Measurements from ENCODE around the gene MRPL2.
"Not testable (repeated sequence)": the region's sequence is repeated elsewhere in the genome, so short reads cannot be mapped to it uniquely, and the experiment has no call there.

Gene MRPL2

GRCh38 chr6:43052225-43052841 is 6.9 kb downstream of the MRPL2 start:
- no peak for DNase-seq

DNA sequence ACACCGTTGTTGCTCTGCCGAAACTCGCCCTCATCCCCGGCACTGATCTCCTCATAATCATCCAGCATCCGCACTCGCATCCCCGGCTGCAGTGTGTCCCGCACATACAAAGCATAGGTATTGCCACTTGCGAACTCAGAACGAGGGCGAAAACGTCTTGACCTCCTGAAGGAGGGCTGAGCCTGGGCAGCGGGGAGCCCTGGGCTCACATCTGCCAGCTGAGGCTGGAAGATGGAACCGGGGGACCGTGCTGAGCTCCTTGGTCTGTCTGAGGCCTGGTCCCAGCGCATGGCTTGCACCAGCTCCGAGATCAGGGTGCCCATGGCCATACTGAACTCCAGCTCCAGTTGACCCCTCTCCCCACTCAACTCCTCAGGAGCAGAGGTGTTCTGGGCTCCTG is 8.3 kb downstream of the MRPL2 start:
- no peak for DNase-seq

DNA sequence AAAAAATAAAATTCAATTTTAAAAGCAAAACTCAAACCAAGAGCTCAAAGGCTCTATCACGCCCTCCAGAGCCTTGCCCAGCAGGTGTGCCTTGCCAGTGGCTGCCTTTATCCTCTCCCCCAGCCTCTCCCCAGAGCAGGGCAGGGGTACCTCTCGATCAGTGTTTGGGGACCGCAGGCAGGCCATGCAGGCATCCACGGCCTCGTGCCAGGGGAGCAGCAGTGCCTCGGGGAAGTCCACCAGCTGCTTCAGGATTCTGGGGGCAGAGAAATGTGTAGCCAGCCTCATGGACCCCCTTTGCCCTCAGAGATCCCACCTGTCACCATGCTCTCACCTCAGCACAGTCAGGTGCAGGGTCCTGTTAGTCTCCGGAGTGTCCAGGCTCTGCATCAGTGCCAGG is 11.2 kb downstream of the MRPL2 start:
- no peak for DNase-seq

DNA sequence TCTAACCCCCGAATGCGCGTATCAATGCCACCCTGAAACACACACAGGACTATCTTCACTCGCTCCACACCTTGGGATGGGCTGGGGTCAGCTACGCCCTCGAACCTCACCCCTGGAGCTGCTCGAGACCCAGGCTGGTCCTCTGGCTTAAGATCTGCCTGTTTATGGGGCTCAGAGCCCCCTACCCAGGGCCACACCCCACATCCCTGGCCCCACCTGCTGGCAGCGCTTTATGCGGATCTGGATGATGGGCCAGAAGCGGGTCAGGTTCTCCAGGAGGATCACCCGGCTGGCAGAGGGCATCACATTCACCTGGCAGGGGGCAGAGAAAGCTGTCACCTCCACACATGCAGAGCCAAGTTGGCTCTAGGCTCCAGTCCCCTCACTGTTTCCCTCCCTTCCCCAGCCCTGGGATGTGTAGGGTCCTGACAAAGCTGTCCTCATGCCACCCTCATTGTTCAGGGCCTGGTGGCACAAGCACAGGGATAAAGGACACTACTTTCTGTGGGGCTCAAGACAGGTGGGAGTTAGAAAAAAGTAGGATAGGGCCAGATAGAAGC is 13.8 kb downstream of the MRPL2 start:
- DNase-seq, result no peak

DNA sequence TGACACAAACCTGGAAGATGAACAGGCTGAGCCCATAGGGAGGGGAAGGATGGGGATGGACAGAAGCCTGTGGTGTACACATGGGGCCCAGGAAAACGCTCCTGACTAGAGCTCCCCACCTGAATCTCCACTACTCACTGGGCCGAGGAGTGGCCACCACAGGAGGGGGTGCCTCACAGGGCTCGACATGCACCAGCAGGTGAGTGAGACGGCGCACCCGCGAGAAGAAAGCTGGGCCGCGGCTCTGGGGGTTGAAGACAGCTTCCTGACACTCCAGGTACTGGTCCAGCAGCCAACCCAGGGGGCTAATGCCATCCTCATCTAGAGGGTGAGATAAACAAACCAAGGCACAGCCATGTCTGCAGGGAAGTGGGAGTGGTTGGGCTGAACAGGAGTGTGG is 15.9 kb downstream of the MRPL2 start:
- no peak for DNase-seq

DNA sequence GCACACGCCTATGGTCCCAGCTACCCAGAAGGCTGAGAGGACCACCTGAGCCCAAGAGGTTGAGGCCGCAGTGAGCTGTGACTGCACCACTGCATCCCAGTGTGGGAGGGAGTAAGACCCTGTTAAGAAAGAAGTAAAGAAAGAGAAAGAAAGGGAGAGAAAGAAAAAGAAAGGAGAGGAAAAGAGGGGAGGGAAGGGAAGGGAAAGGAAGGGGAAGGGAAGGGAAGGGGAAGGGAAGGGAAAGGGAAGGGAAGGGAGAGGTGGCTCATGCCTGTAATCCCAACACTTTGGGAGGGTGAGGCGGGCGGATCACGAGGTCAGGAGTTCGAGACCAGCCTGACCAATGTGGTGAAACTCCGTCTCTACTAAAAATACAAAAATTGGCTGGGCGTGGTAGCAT is 17.8 kb downstream of the MRPL2 start:
- DNase-seq, result not testable (repeated sequence)

GRCh38 chr6:43040542-43041257 is 18.5 kb downstream of the MRPL2 start:
- no peak for DNase-seq

DNA sequence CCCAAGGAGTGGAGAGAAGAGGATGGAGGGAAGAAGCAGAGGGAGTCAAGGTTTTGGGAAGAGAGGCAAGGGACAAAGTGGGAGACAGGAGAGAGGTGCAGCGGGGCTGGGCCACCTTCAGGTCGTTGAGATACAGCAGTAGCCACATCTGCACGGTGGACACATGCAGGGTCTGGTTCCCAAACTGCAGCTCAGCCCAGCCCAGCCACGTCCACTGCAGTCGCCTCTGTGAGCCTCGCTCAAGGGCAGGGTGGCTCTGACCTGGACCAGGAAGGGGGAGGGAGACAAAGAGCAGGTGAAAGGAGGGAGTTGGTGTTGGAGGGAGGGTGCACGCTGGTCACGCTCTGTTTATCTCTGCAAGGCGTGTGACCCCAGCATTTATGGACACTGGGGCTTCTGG is 20.5 kb downstream of the MRPL2 start:
- no peak for DNase-seq

DNA sequence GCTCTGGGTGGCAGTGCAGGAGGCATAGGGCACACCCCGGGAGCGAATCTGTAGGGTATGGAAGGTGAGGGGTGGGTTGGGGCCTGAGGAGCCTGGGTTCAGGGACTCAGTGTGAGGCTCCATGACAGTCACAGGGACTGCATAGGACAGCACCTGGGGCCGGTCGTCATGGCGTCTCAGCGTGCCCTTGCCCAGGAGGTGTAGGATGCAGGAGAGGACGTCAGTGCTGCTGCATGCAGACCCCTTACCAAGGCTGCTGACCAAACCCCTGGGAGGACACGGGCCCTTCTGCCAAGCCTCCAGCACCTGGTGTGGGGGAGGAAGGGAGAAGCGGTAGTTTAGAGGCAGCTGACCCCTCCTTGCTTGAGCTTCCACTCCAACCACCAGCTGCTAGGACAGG is 21.5 kb downstream of the MRPL2 start:
- no peak for DNase-seq

DNA sequence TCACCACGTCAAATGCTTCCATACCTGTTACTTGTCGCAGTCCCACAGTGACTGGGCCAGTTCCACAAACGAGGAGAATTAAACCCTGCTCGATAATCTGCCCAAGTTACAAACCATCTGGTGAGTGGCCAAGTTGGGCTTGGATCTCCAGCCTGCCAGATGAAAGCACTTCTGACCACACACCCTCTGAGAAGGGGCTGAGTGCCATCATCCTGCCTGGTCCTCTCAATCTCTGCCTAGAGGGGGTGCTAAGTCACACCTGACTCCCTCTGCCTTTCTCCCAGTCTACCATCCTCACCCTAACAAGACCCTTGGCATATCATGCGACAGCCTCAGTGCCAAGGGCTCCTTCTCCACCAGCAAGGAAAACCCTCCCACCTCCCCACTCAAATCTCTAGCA is 22.0 kb downstream of the MRPL2 start:
- DNase-seq, result no peak

- no peak for DNase-seq
Measured at GRCh38 chr6:43036712-43037111, 22.5 kb downstream of the MRPL2 start.

DNA sequence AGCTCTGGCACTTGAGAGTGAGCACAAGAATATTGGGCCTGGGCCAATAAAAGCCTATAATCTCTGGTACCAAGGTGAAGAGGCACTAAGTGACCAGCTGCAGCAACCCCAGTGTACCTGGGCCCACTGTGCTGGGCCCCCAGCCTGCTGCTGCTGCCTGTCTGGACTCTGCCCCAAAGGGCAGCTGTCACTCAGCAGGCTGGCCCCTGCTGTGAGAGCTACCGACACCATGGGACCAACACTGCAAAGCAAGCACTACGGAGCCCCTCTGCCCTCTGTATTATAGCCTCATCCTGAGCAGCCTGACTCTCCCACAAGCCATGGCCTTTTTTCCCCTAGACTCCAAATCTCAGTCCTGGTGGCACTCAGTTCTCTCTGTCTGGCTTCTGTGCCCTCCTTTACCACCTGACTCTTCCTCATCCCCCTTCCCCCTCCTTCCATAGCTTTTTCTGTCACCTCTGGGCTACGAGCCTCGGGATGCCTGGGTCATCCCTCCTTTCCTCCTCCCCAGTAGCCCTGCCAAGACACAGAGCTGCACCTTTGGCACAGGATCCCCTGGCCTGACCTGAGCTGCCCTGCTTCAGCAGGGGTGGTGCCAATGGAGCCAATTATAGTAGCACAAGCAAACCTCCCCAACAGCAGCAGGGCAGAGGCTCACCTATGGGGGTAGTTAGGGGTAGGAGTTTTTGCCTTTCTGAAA is 23.6 kb downstream of the MRPL2 start:
- no peak for DNase-seq

DNA sequence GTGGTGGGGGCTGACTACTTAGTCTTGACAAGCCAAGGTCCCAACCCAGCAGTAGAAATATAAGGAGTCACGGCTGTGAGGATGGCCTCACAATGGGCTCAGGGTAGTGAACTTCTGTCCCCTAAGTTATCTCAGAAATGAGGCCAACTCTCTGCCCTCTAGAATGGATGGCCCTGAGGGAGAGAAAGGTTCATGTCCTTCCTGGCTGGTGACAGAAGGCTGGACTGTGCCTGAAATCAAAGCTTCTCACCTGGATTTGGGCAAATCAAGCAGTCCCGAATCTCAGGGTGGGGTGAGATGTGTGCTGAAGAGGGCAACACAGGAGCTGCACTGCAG is 25.1 kb downstream of the MRPL2 start:
- DNase-seq, result no peak

GRCh38 chr6:43033496-43034189 is 25.6 kb downstream of the MRPL2 start:
- no peak for DNase-seq

DNA sequence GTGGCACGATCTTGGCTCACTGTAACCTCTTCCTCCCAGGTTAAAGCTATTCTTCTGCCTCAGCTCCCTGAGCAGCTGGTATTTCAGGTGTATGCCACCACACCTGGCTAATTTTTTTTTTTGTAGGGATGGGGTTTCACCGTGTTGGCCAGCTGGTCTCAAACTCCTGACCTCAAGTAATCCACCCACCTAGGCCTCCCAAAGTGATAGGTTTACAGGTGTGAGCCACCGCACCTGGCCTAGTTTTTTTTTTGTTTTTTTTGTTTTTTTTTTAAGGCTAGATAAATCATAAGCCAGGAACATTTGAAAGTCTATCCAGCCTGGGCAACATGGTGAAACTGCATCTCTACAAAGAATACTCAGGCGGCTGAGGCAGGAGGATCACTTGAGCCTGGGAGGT is 26.9 kb downstream of the MRPL2 start:
- no peak for DNase-seq

GRCh38 chr6:43029120-43029519 is 30.1 kb downstream of the MRPL2 start:
- DNase-seq, result no peak

DNA sequence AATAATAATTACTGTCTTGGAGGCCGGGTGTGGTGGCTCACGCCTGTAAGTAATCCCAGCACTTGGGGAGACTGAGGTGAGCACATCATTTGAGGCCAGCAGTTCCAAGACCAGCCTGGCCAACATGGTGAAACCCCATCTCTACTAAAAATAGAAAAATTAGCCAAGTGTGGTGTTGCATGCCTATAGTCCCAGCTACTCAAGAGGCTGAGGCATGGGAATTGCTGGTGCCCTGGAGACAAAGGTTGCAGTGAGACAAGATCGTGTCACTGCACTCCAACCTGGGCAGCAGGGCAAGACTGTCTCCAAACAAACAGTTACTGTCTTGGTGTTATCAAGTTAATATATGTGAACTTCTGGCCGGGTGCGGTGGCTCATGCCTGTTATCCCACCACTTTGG is 32.9 kb downstream of the MRPL2 start:
- no peak for DNase-seq

DNA sequence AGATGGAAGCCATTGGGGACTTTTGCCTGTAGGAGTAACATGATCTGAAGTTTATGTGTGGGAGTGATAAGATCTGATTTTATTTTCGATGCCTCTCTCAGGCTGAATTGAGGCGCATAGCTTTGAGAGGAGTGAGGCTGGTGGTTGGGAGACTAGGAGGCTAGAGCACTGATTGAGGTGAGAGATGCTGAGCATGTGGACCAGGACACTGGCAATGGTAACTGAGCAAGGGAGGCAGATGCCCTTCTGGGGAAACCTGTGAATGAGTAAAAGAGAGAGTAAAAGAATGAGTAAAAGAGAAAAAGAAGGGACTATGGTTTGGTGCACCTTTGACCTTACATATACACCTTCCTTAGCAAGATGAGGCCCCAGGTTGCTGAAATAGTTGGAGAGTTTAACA is 34.8 kb downstream of the MRPL2 start:
- no peak for DNase-seq

DNA sequence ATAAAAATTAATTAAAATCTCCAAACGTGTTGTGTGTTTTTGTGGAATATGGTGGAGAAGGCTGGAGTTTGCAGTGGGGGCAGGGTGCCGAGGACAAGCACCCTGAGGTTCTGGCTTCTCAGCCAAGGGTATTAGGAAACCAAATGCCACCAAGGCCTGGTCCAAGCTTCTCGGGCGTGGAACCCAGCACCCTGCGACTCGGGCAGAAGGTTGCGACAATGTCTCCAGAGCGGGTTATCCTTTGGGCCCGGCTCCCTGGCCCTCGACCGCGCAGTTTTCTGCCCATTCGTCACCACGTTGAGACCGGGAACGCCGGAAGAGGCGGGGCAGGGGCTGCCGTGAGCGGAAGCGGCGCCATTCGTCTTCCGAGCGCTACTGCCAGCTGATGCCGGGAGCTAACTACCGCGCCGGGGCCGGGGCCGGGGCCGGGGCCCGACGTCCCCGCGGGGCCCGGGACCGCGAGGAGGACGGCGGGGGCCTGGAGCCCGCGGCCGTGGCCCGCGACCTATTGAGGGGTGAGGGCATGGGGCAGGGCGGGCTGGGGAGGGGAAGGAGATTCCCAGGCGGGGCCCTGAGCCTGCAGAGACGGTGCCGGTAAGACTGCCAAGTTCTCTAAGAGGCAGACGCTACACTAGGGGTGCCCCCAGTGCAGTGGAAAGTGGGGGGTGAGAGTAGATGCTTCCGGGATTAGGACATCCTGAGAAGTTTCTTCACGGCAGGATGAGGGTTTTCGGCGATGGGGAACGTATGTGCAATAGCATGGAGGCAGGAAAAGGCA is 37.8 kb downstream of the MRPL2 start, which contains the start of gene RRP36:
Gene RRP36 (plus strand): TSS at position 354 of the 778 bp plus-strand sequence. CDS start 32 bp downstream, at position 386.
- peak; percentile 55 to 74 for DNase-seq

GRCh38 chr6:43020847-43021246 is 38.4 kb downstream of the MRPL2 start:
- DNase-seq, result peak in 1 of 2 experiments; percentile 33

DNA sequence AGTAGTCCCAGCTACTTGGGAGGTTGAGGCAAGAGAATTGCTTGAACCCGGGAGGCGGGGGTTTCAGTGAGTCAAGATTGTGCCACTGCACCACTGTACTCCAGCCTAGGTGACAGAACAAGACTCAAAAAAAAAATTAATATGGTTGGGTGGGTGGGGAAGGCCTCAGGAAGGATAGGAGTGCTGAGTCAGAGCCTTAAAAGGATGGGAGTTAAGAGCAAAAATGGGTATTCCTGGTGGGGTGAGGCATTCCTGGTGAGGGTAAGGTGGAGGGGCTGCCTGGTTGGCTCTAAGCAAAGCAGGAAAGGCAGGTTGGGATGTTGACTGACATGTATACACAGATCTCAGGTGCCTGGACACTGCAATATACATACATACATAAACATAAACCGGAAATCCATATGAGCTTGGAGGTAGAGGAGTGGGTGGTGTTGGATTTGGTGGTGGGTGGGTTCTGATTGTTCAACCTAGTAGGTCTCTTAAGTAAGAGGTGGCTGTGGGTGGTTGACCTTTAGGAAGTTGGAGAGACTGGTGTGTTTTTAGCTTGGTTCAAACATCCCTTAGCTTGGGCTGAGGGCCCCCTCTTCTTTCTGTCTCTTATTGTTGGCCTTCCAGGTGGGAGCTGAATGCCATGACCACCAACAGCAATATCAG is 39.1 kb downstream of the MRPL2 start:
- no peak for DNase-seq

GRCh38 chr6:43019152-43019551 is 40.1 kb downstream of the MRPL2 start:
- DNase-seq, result no peak
